ENCODE data around the gene ADAMTS16. TPM values are rescaled to one million over a fixed set of nuclear protein-coding genes. Genes with fewer than 3 reads are reported as not detected.

The ADAMTS16 gene
- total and polyA plus RNA-seq, 9 of the 15 experiments (the other 6 are each of a cell fraction or from before 2014, with no cell fraction given), result not detected

GRCh38 chr5:5209089-5209488 lies 69.0 kb downstream of the ADAMTS16 start:
- no TSS peak for BruUV-seq (replicated peaks)
- no peaks in the 10 kb centered on the region for H3K4me1 ChIP-seq (replicated peaks in 1 of 2; ENCODE audit: control insufficient read depth in 2 of 2, insufficient read depth in 2 of 2, low read length in 2 of 2)
- H3K4me2 ChIP-seq (ENCODE audit: insufficient read depth, low read length), result no peak overlapping the region
- H3K9ac ChIP-seq (ENCODE audit: insufficient read depth in 1 of 2, low read depth in 2 of 2, low read length in 2 of 2), result no peak overlapping the region
- no peak overlapping the region for H3K27ac ChIP-seq (ENCODE audit: extremely low read depth, low read depth, low read length)
- no peak overlapping the region for H3K4me3 ChIP-seq
- in situ Hi-C loops (cut with MboI), result no loop called here
- no peaks in the 10 kb centered on the region for H4K20me1 ChIP-seq (replicated peaks; ENCODE audit: control insufficient read depth, insufficient read depth, low read length)
- no peak overlapping the region for H2AFZ ChIP-seq (ENCODE audit: low read depth, low read length)
- no peaks in the 10 kb centered on the region for H3K9me1 ChIP-seq (ENCODE audit: control insufficient read depth, insufficient read depth, low read length)
- intact Hi-C loops (cut with micrococcal nuclease), result no loop called here
- POLR2A ChIA-PET, result no interaction called here
- no peak for ATAC-seq
- no peaks in the 10 kb centered on the region for H3K36me3 ChIP-seq (ENCODE audit: control insufficient read depth, insufficient read depth, low read length)
- WGBS (ENCODE audit: insufficient coverage, low coverage, missing lambda C conversion rate), result 0% methylated on average over 5 of the region's 5 CpGs
- H3K79me2 ChIP-seq (ENCODE audit: control insufficient read depth, insufficient read depth, low read length), result no peaks in the 10 kb centered on the region
- CTCF ChIA-PET (ENCODE audit: low intra/inter-chr PET ratio), result no interaction called here
- H3K9me3 ChIP-seq (replicated peaks; ENCODE audit: control insufficient read depth, insufficient read depth, low read depth, low read length), result no peaks in the 10 kb centered on the region
- TF ChIP-seq THRAP3 (IDR thresholded peaks at IDR 0.05; ENCODE audit: borderline replicate concordance), result no peak
- no peak for TF ChIP-seq ZKSCAN3 (CRISPR knock-in tag; IDR thresholded peaks at IDR 0.05)
- TF ChIP-seq, protein P1, sequence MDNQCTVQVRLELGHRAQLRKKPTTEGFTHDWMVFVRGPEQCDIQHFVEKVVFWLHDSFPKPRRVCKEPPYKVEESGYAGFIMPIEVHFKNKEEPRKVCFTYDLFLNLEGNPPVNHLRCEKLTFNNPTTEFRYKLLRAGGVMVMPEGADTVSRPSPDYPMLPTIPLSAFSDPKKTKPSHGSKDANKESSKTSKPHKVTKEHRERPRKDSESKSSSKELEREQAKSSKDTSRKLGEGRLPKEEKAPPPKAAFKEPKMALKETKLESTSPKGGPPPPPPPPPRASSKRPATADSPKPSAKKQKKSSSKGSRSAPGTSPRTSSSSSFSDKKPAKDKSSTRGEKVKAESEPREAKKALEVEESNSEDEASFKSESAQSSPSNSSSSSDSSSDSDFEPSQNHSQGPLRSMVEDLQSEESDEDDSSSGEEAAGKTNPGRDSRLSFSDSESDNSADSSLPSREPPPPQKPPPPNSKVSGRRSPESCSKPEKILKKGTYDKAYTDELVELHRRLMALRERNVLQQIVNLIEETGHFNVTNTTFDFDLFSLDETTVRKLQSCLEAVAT (IDR thresholded peaks at IDR 0.05), result no peak
- no peak for TF ChIP-seq SRSF7 (optimal IDR thresholded peaks at IDR 0.05; ENCODE audit: low read depth, low read length)
- TF ChIP-seq, protein P2, sequence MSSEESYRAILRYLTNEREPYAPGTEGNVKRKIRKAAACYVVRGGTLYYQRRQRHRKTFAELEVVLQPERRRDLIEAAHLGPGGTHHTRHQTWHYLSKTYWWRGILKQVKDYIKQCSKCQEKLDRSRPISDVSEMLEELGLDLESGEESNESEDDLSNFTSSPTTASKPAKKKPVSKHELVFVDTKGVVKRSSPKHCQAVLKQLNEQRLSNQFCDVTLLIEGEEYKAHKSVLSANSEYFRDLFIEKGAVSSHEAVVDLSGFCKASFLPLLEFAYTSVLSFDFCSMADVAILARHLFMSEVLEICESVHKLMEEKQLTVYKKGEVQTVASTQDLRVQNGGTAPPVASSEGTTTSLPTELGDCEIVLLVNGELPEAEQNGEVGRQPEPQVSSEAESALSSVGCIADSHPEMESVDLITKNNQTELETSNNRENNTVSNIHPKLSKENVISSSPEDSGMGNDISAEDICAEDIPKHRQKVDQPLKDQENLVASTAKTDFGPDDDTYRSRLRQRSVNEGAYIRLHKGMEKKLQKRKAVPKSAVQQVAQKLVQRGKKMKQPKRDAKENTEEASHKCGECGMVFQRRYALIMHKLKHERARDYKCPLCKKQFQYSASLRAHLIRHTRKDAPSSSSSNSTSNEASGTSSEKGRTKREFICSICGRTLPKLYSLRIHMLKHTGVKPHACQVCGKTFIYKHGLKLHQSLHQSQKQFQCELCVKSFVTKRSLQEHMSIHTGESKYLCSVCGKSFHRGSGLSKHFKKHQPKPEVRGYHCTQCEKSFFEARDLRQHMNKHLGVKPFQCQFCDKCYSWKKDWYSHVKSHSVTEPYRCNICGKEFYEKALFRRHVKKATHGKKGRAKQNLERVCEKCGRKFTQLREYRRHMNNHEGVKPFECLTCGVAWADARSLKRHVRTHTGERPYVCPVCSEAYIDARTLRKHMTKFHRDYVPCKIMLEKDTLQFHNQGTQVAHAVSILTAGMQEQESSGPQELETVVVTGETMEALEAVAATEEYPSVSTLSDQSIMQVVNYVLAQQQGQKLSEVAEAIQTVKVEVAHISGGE (CRISPR knock-in tag; IDR thresholded peaks at IDR 0.05), result no peak
- TF ChIP-seq CREB5 (CRISPR knock-in tag; IDR thresholded peaks at IDR 0.05), result no peak
- no peak for TF ChIP-seq MLX (CRISPR knock-in tag; conservative IDR thresholded peaks at IDR 0.05)
- no peaks in the 10 kb centered on the region for H3K27me3 ChIP-seq (ENCODE audit: control insufficient read depth in 2 of 2, insufficient read depth in 2 of 2, low read length in 2 of 2)
- no peak for DNase-seq (ENCODE audit: extremely low read depth in 1 of 4, low spot score in 3 of 4)
- FAIRE-seq, result no peak
